H1 (cell line): ENCODE data around the gene HS6ST1. TPM values are rescaled to one million over a fixed set of nuclear protein-coding genes. Genes with fewer than 3 reads are reported as not detected.

ENCODE experiments used
- CTCF ChIA-PET: fragments of 300-600 bp; sonication (Branson Sonifier 250); formaldehyde crosslinking; loops from one replicate; lab custom pipeline; 2021; ENCODE audit not compliant: partially characterized antibody; lab: Charles Lee
- POLR2A ChIA-PET: fragments of 300-600 bp; sonication (Branson Sonifier 250); formaldehyde crosslinking; loops from one replicate; lab custom pipeline; 2021; ENCODE audit warnings: inconsistent platforms; ENCODE audit not compliant: partially characterized antibody; lab: Charles Lee
- DNase-seq, 2 experiments: peaks; one replicate each; pipeline versions ENCODE4 v3.0.0 to v3.0.0-alpha.2; 2010 to 2022; ENCODE audit warnings: low spot score in 2 of 2, low read depth in 1 of 2, mixed read lengths in 1 of 2
- FAIRE-seq: peaks from 2 replicates; lab custom pipeline; 2011; peaks lifted over from hg19 to GRCh38; lab: Jason Lieb, UNC
- H2AFZ ChIP-seq: 2 replicates; pipeline ENCODE4 v1.8.1; 2012; ENCODE audit warnings: low read length, inconsistent platforms
- H2AK5ac ChIP-seq: 2 replicates; pipeline ENCODE4 v1.6.1; 2013; ENCODE audit warnings: low read depth, low read length
- H2BK120ac ChIP-seq: replicated peaks from 2 replicates; pipeline ENCODE3; 2013; ENCODE audit warnings: low read depth, low read length, inconsistent platforms
- H2BK12ac ChIP-seq: 2 replicates; pipeline ENCODE4 v1.6.1; 2013; ENCODE audit warnings: low read depth, low read length
- H2BK15ac ChIP-seq: 2 replicates; pipeline ENCODE4 v1.6.1; 2013; ENCODE audit warnings: low read length
- H2BK20ac ChIP-seq: 2 replicates; pipeline ENCODE4 v1.6.1; 2013; ENCODE audit warnings: low read length
- H2BK5ac ChIP-seq: 2 replicates; pipeline ENCODE4 v1.6.1; 2013; ENCODE audit warnings: low read depth, low read length
- H3K14ac ChIP-seq: 2 replicates; pipeline ENCODE4 v1.6.1; 2013; ENCODE audit warnings: inconsistent platforms; ENCODE audit not compliant: insufficient read length
- H3K18ac ChIP-seq: 2 replicates; pipeline ENCODE4 v1.6.1; 2013; ENCODE audit warnings: low read length; ENCODE audit errors: extremely low read depth
- H3K23ac ChIP-seq: 2 replicates; pipeline ENCODE4 v1.6.1; 2013; ENCODE audit warnings: inconsistent platforms; ENCODE audit not compliant: insufficient read length
- H3K23me2 ChIP-seq: 2 replicates; pipeline ENCODE4 v1.6.1; 2013; ENCODE audit warnings: low read depth, low read length
- H3K27ac ChIP-seq: 2 replicates; pipeline ENCODE4 v1.6.1; 2011; ENCODE audit warnings: low read depth, low read length, inconsistent platforms
- H3K27me3 ChIP-seq, 4 experiments: replicated peaks in 1 of 4; 1 replicate in 1 of 4; 2 replicates in 3 of 4; pipeline versions ENCODE4 v1.6.1 to v1.8.1; 2011 to 2013; ENCODE audit warnings: low read length in 3 of 4, mild to moderate bottlenecking in 3 of 4, inconsistent platforms in 2 of 4, mixed read lengths in 2 of 4, moderate library complexity in 1 of 4; ENCODE audit not compliant: control insufficient read depth in 3 of 4, insufficient read depth in 3 of 4; ENCODE audit errors: extremely low read depth in 1 of 4
- H3K36me3 ChIP-seq, 4 experiments: 2 replicates each; pipeline versions ENCODE4 v1.6.1 to v1.8.1; 2011 to 2013; ENCODE audit warnings: mild to moderate bottlenecking in 4 of 4, low read length in 3 of 4, moderate library complexity in 2 of 4, control low read depth in 1 of 4, inconsistent platforms in 1 of 4; ENCODE audit not compliant: insufficient read depth in 4 of 4, control insufficient read depth in 2 of 4
- H3K4ac ChIP-seq: replicated peaks from 2 replicates; pipeline ENCODE3; 2013; ENCODE audit warnings: low read length, low read depth, mixed read lengths, inconsistent platforms; ENCODE audit not compliant: insufficient read length
- H3K4me1 ChIP-seq, 4 experiments: replicated peaks in 1 of 4; 1 replicate in 1 of 4; 2 replicates in 3 of 4; pipeline versions ENCODE4 v1.6.1 to v1.8.1; 2011 to 2013; ENCODE audit warnings: low read length in 3 of 4, inconsistent platforms in 2 of 4, mixed read lengths in 1 of 4; ENCODE audit not compliant: insufficient read depth in 4 of 4, control insufficient read depth in 3 of 4
- H3K4me2 ChIP-seq, 2 experiments: 2 replicates each; pipeline versions ENCODE4 v1.6.1 to v1.8.1; 2011 to 2013; ENCODE audit warnings: low read depth in 2 of 2, low read length in 2 of 2, control low read depth in 1 of 2, inconsistent platforms in 1 of 2, mild to moderate bottlenecking in 1 of 2; ENCODE audit not compliant: insufficient read depth in 1 of 2
- H3K4me3 ChIP-seq, 4 experiments: fragments of 200-600, 300-600 bp in 1 of 4; sonication (generic), shearing (Covaris generic), sonication (Bioruptor Twin) in 1 of 4; 2 replicates each; pipeline versions ENCODE4 v1.5.1 to v1.8.1; 2011 to 2016; ENCODE audit warnings: low read length in 4 of 4, low read depth in 3 of 4, control low read depth in 2 of 4, inconsistent platforms in 2 of 4, mild to moderate bottlenecking in 2 of 4, mixed read lengths in 1 of 4, moderate library complexity in 1 of 4; ENCODE audit not compliant: insufficient read depth in 2 of 4; ENCODE audit errors: extremely low read depth in 1 of 4
- H3K56ac ChIP-seq: replicated peaks from 2 replicates; pipeline ENCODE3; 2013; ENCODE audit warnings: low read depth, mild to moderate bottlenecking, mixed read lengths, low read length, inconsistent platforms; ENCODE audit not compliant: insufficient read length
- H3K79me1 ChIP-seq: 2 replicates; pipeline ENCODE4 v1.6.1; 2013; ENCODE audit warnings: low read depth, low read length, control low read depth
- H3K79me2 ChIP-seq, 2 experiments: 2 replicates each; pipeline versions ENCODE4 v1.6.1 to v1.8.1; 2012 to 2013; ENCODE audit warnings: low read length in 2 of 2, mild to moderate bottlenecking in 2 of 2, inconsistent platforms in 1 of 2; ENCODE audit not compliant: insufficient read depth in 2 of 2, control insufficient read depth in 1 of 2
- H3K9ac ChIP-seq, 4 experiments: replicated peaks in 1 of 4; 1 replicate in 1 of 4; 2 replicates in 3 of 4; pipeline versions ENCODE4 v1.6.1 to v1.8.1; 2011 to 2013; ENCODE audit warnings: low read depth in 3 of 4, low read length in 3 of 4, control low read depth in 2 of 4, mild to moderate bottlenecking in 2 of 4, moderate library complexity in 2 of 4, inconsistent platforms in 1 of 4; ENCODE audit errors: extremely low read depth in 1 of 4
- H3K9me3 ChIP-seq, 2 experiments: 2 replicates each; pipeline versions ENCODE4 v1.6.1 to v1.8.1; 2012 to 2013; ENCODE audit warnings: mild to moderate bottlenecking in 2 of 2, moderate library complexity in 2 of 2, control low read depth in 1 of 2, inconsistent platforms in 1 of 2, low read depth in 1 of 2, low read length in 1 of 2, mixed read lengths in 1 of 2; ENCODE audit not compliant: insufficient read depth in 2 of 2
- H4K20me1 ChIP-seq, 2 experiments: replicated peaks in 1 of 2; 2 replicates each; pipeline versions ENCODE3 to v1.8.1; 2011 to 2013; ENCODE audit warnings: inconsistent platforms in 2 of 2, low read length in 2 of 2, mild to moderate bottlenecking in 1 of 2; ENCODE audit not compliant: insufficient read depth in 2 of 2, control insufficient read depth in 1 of 2
- H4K5ac ChIP-seq: 2 replicates; pipeline ENCODE4 v1.6.1; 2013; ENCODE audit warnings: low read length, low read depth, mixed read lengths, inconsistent platforms; ENCODE audit not compliant: insufficient read length
- H4K8ac ChIP-seq: 2 replicates; pipeline ENCODE4 v1.8.0; 2013; ENCODE audit warnings: mild to moderate bottlenecking, moderate library complexity, low read length, inconsistent platforms; ENCODE audit not compliant: insufficient read depth; ENCODE audit errors: extremely low read depth
- H4K91ac ChIP-seq: replicated peaks from 2 replicates; pipeline ENCODE3; 2013; ENCODE audit warnings: low read length, mixed read lengths, inconsistent platforms; ENCODE audit not compliant: insufficient read length
- ASH2L ChIP-seq: fragments of 200-600, 300-600 bp; sonication (generic); IDR thresholded peaks from one replicate; pipeline ENCODE4 v1.7.1; 2017; ENCODE audit warnings: low read length
- CHD2 ChIP-seq: IDR thresholded peaks from 2 replicates; pipeline ENCODE4 v1.6.1; 2012; ENCODE audit warnings: low read length, improper control_type of control experiment
- CREB1 ChIP-seq: IDR thresholded peaks from 2 replicates; pipeline ENCODE4 v1.6.1; 2012; ENCODE audit warnings: inconsistent platforms
- KDM4A ChIP-seq: IDR thresholded peaks from one replicate; pipeline ENCODE4 v1.7.1; 2012; ENCODE audit warnings: low read depth, mild to moderate bottlenecking, moderate library complexity, low read length, inconsistent platforms; ENCODE audit not compliant: severe bottlenecking
- MAFK ChIP-seq: IDR thresholded peaks from 2 replicates; pipeline ENCODE4 v1.6.1; 2012; ENCODE audit warnings: low read depth, mild to moderate bottlenecking, improper control_type of control experiment, low read length
- NRF1 ChIP-seq: IDR thresholded peaks from 2 replicates; pipeline ENCODE4 v1.6.1; 2011; ENCODE audit warnings: mild to moderate bottlenecking, low read depth, low read length, improper control_type of control experiment
- PHF8 ChIP-seq: fragments of 200-600 bp; sonication (generic); conservative IDR thresholded peaks from 2 replicates; pipeline ENCODE4 v1.7.1; 2012; ENCODE audit warnings: low read depth, mild to moderate bottlenecking, inconsistent platforms, low read length, moderate library complexity
- RAD21 ChIP-seq, 2 experiments: IDR thresholded peaks in 1 of 2; conservative IDR thresholded peaks in 1 of 2; 2 replicates each; pipeline ENCODE4 v1.6.1; 2011; ENCODE audit warnings: low read depth in 2 of 2, low read length in 2 of 2, improper control_type of control experiment in 1 of 2, inconsistent platforms in 1 of 2, mild to moderate bottlenecking in 1 of 2, moderate library complexity in 1 of 2
- SIN3A ChIP-seq, 2 experiments: IDR thresholded peaks in 1 of 2; conservative IDR thresholded peaks in 1 of 2; 2 replicates each; pipeline ENCODE4 v1.6.1; 2011 to 2012; ENCODE audit warnings: low read length in 2 of 2, improper control_type of control experiment in 1 of 2, low read depth in 1 of 2, mild to moderate bottlenecking in 1 of 2
- SUZ12 ChIP-seq: fragments of 200-600 bp; sonication (generic); IDR thresholded peaks from 2 replicates; pipeline ENCODE4 v1.6.1; 2012; ENCODE audit warnings: mild to moderate bottlenecking, inconsistent platforms, low read length, moderate library complexity, mixed read lengths
- TAF1 ChIP-seq: IDR thresholded peaks from 2 replicates; pipeline ENCODE4 v1.6.1; 2011; ENCODE audit warnings: mild to moderate bottlenecking, low read depth, low read length
- TBP ChIP-seq: IDR thresholded peaks from 2 replicates; pipeline ENCODE4 v1.6.1; 2011; ENCODE audit warnings: low read depth, low read length, improper control_type of control experiment
- TEAD4 ChIP-seq: IDR thresholded peaks from 2 replicates; pipeline ENCODE4 v1.6.1; 2012; ENCODE audit warnings: low read depth, low read length, inconsistent platforms, mixed read lengths
- YY1 ChIP-seq: IDR thresholded peaks from 2 replicates; pipeline ENCODE4 v1.6.1; 2011; ENCODE audit warnings: low read depth, mild to moderate bottlenecking, low read length
- WGBS, 2 experiments: shearing (Covaris generic) in 1 of 2; methylation state at CpG; one replicate each; pipeline versions ENCODE4 v1.1.6 to v1.1.7; 2013 to 2015; ENCODE audit warnings: low lambda C conversion rate in 2 of 2, mixed read lengths in 2 of 2, inconsistent platforms in 1 of 2, low coverage in 1 of 2, missing lambda C conversion rate in 1 of 2; ENCODE audit not compliant: insufficient replicate concordance in 2 of 2, insufficient coverage in 1 of 2, insufficient read length in 1 of 2; ENCODE audit errors: extremely low coverage in 1 of 2, missing lambda C conversion rate in 1 of 2; 5-methylcytosine and 5-hydroxymethylcytosine counted together
- polyA plus RNA-seq, 7 experiments: library from polyadenylated mRNA; depleted of rRNA in 3 of 7; stranded (reverse) in 5 of 7; unstranded in 2 of 7; fragments of >200 nt in 5 of 7; fragments of 200-250 nt in 2 of 7; gene quantifications; 1 replicate in 5 of 7; 2 replicates in 1 of 7; 4 replicates in 1 of 7; pipeline versions ENCODE4 v1.2.1 to v1.2.3, GENCODE V29; 2011 to 2013; ENCODE audit warnings: missing spikeins in 2 of 7, mixed read lengths in 2 of 7
- total RNA-seq: library from RNA; stranded (reverse); fragmentation: NEBNext Ultra II Directional; extraction: Animal tissue kit (Norgen Biotek cat#: 25700); gene quantifications from 2 replicates; pipeline ENCODE4 v1.2.1, GENCODE V29; 2021

Gene HS6ST1
- total and polyA plus RNA-seq, 2 of the 8 experiments (the other 6 are each of a cell fraction or from before 2014, with no cell fraction given): 37.4 to 74.6 TPM

- Histone ChIP-seq H3K56ac (no peak overlapping the region), H3K4ac (no peak overlapping the region), H3K18ac (no peak overlapping the region; the same call in 1 of the 2 replicates), H4K8ac (no peak overlapping the region), H3K4me3 (no peak overlapping the region), H2AFZ (no peak overlapping the region), H4K5ac (no peak overlapping the region), H3K23ac (no peak overlapping the region), H3K4me1 (peaks cover 6 to 25% (median 19%) of the 10 kb centered on the region in 4 experiments), H3K23me2 (no peaks in the 10 kb centered on the region), H2BK5ac (peak overlapping the region; percentile 100), H3K14ac (no peak overlapping the region), H2BK20ac (no peak overlapping the region), H3K27ac (no peak overlapping the region), H3K9me3 (no peaks in the 10 kb centered on the region), H2AK5ac (no peak overlapping the region), H2BK12ac (peak overlapping the region; percentile 100; the same call in 1 of the 2 replicates), H4K20me1 (no peaks in the 10 kb centered on the region), H4K91ac (peak overlapping the region; percentile 100), H2BK120ac (no peak overlapping the region), H3K36me3 (no peaks in the 10 kb centered on the region), H2BK15ac (no peak overlapping the region), H3K79me1 (no peaks in the 10 kb centered on the region), H3K79me2 (no peaks in the 10 kb centered on the region), H3K9ac (no peak overlapping the region), H3K27me3 (no peaks in the 10 kb centered on the region; a peak in 1 of 7 replicates), H3K4me2 (peak overlapping the region; percentile 57 to 64; a peak in 3 of 4 replicates)
- POLR2A ChIA-PET: interaction anchor here (1.1 to 2.7 kb wide), 4 partner anchors 15 to 276 kb away, joined by 3 to 12 read pairs (median 4); no protein-coding TSS in a partner anchor
- 1% methylated on average over 6 of the region's 6 CpGs; no CpG with 5 or more reads in 1 of the 2 experiments for WGBS, 2 experiments
- CTCF ChIA-PET: interaction anchor here (0.6 to 2.1 kb wide), 8 partner anchors 9 to 169 kb away, joined by 3 to 8 read pairs (median 3); no protein-coding TSS in a partner anchor
- peak; percentile 70 to 84 for DNase-seq
- peak; percentile 48 for FAIRE-seq
- TF ChIP-seq NRF1 (no peak), PHF8 (no peak), MAFK (no peak), KDM4A (no peak), CREB1 (peak; percentile 38; the same call in 1 of the 2 replicates), RAD21 (IDR thresholded peaks at IDR 0.05 in 1 of 2, conservative IDR thresholded peaks at IDR 0.05 in 1 of 2; ENCODE audit: low read depth in 2 of 2, low read length in 2 of 2) (peak; percentile 22 to 30), TBP (peak; percentile 52; the same call in 1 of the 2 replicates), SIN3A (conservative IDR thresholded peaks at IDR 0.05 in 1 of 2, IDR thresholded peaks at IDR 0.05 in 1 of 2; ENCODE audit: low read depth in 1 of 2, low read length in 2 of 2) (no peak), TEAD4 (peak; percentile 100), SUZ12 (no peak), TAF1 (peak; percentile 74), YY1 (0 out of 2 replicates have a peak, but pooled peaks have one; percentile 26), ASH2L (peak; percentile 93), CHD2 (peak; percentile 46; the same call in 1 of the 2 replicates)
These were observed 44.2 kb upstream of the HS6ST1 start for GRCh38 chr2:128362889-128363228.
